OCI-LY7 (cell line): ENCODE data around the gene XRN1.

Experiments
- EZH2phosphoT487 ChIP-seq: fragments of 200-600 bp; sonication (generic); IDR thresholded peaks from 2 replicates; pipeline ENCODE4 v1.6.1; 2018; ENCODE audit warnings: low read depth, borderline replicate concordance, mild to moderate bottlenecking, mixed run types, antibody characterized with exemption, low read length, moderate library complexity, mixed read lengths
- TF ChIP-seq, protein P1 (sequence below): fragments of 200-600 bp; sonication (generic); conservative IDR thresholded peaks from 2 replicates; pipeline ENCODE4 v1.5.1; 2014; ENCODE audit warnings: mild to moderate bottlenecking, antibody characterized with exemption, low read length, moderate library complexity, mixed read lengths

DNA sequence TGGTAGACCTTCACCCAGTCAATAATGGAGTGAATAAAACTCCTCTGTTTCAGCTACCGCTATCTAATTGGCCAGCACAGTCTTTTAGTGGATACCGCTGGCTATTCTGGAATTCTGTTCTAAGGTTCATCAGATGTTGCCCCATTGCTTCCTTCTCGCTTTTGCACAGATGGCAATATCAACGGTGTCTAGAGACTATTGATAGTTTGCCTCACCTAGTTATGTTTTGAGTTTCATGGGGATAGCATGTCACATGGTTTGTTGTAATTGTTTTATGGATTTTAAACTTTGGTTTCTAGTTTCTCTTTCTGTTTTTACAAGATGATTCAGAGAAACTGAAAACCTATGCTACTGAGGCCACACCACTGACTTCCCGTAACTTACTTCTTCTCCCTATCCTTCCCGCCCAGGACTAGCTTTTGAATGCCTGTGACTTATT is 2.0 kb downstream of the XRN1 start:
- TF ChIP-seq EZH2phosphoT487, result no peak
- TF ChIP-seq, protein P1, sequence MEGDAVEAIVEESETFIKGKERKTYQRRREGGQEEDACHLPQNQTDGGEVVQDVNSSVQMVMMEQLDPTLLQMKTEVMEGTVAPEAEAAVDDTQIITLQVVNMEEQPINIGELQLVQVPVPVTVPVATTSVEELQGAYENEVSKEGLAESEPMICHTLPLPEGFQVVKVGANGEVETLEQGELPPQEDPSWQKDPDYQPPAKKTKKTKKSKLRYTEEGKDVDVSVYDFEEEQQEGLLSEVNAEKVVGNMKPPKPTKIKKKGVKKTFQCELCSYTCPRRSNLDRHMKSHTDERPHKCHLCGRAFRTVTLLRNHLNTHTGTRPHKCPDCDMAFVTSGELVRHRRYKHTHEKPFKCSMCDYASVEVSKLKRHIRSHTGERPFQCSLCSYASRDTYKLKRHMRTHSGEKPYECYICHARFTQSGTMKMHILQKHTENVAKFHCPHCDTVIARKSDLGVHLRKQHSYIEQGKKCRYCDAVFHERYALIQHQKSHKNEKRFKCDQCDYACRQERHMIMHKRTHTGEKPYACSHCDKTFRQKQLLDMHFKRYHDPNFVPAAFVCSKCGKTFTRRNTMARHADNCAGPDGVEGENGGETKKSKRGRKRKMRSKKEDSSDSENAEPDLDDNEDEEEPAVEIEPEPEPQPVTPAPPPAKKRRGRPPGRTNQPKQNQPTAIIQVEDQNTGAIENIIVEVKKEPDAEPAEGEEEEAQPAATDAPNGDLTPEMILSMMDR, result no peak
